GM23338 (cell line): ENCODE results near the gene CMBL. TPM values are rescaled to one million over a fixed set of nuclear protein-coding genes. Genes with fewer than 3 reads are reported as not detected.
"Not testable (repeated sequence)": the region's sequence is repeated elsewhere in the genome, so short reads cannot be mapped to it uniquely, and the experiment has no call there.

Source experiments
- ATAC-seq: fragments of 200-7000 bp; cut with Tn5 transposase; 3 replicates; pipeline ENCODE4 v1.9.1; 2020
- DNase-seq: peaks from one replicate; pipeline ENCODE4 v3.0.0-alpha.2; 2015; ENCODE audit warnings: low spot score
- H2AFZ ChIP-seq: fragments of 200-600 bp; sonication (generic); 2 replicates; pipeline ENCODE4 v1.8.0; 2016; ENCODE audit warnings: antibody characterized with exemption, mild to moderate bottlenecking, moderate library complexity
- H3F3A ChIP-seq: fragments of 200-600 bp; sonication (generic); replicated peaks from 2 replicates; pipeline ENCODE4 v1.8.0; 2017; ENCODE audit warnings: antibody characterized with exemption, mixed run types, low read depth
- H3K27ac ChIP-seq: fragments of 200-600 bp; sonication (generic); 2 replicates; pipeline ENCODE4 v1.6.1; 2016; ENCODE audit warnings: low read depth
- H3K27me3 ChIP-seq: fragments of 200-600 bp; sonication (generic); 2 replicates; pipeline ENCODE4 v1.8.0; 2016; ENCODE audit warnings: mild to moderate bottlenecking, mixed run types, moderate library complexity; ENCODE audit not compliant: insufficient read depth
- H3K36me3 ChIP-seq: fragments of 200-600 bp; sonication (generic); 2 replicates; pipeline ENCODE4 v1.8.0; 2016; ENCODE audit warnings: mild to moderate bottlenecking; ENCODE audit not compliant: insufficient read depth
- H3K4me1 ChIP-seq: fragments of 200-600 bp; sonication (generic); 2 replicates; pipeline ENCODE4 v1.8.0; 2016; ENCODE audit warnings: mild to moderate bottlenecking, moderate library complexity; ENCODE audit not compliant: insufficient read depth
- H3K4me2 ChIP-seq: fragments of 200-600 bp; sonication (generic); 2 replicates; pipeline ENCODE4 v1.7.1; 2017; ENCODE audit warnings: mixed run types
- H3K4me3 ChIP-seq: fragments of 200-600 bp; sonication (generic); 2 replicates; pipeline ENCODE4 v1.6.1; 2016; ENCODE audit warnings: mixed run types
- H3K79me2 ChIP-seq: fragments of 200-600 bp; sonication (generic); replicated peaks from 2 replicates; pipeline ENCODE4 v1.8.0; 2017; ENCODE audit warnings: mild to moderate bottlenecking; ENCODE audit not compliant: insufficient read depth
- H3K9me2 ChIP-seq: fragments of 200-600 bp; sonication (generic); 2 replicates; pipeline ENCODE4 v1.8.0; 2017; ENCODE audit not compliant: insufficient read depth
- H4K20me1 ChIP-seq: fragments of 200-600 bp; sonication (generic); replicated peaks from 2 replicates; pipeline ENCODE4 v1.8.0; 2017; ENCODE audit warnings: mild to moderate bottlenecking; ENCODE audit not compliant: insufficient read depth
- H3K27ac Mint-ChIP-seq: 2 replicates; pipeline ENCODE4 v1.8.0; 2020; ENCODE audit warnings: inconsistent platforms, mild to moderate bottlenecking, moderate library complexity, mixed read lengths
- H3K27me3 Mint-ChIP-seq: 3 replicates; pipeline ENCODE4 v1.8.0; 2022; ENCODE audit warnings: low read depth, mild to moderate bottlenecking, moderate library complexity, mixed read lengths, inconsistent platforms; ENCODE audit not compliant: insufficient read depth, poor library complexity
- H3K36me3 Mint-ChIP-seq: 3 replicates; pipeline ENCODE4 v1.8.0; 2021; ENCODE audit warnings: low read depth, mild to moderate bottlenecking, inconsistent platforms, moderate library complexity, mixed read lengths
- H3K4me1 Mint-ChIP-seq: 3 replicates; pipeline ENCODE4 v1.8.0; 2020; ENCODE audit warnings: mild to moderate bottlenecking, inconsistent platforms, mixed read lengths
- H3K4me3 Mint-ChIP-seq: 3 replicates; pipeline ENCODE4 v1.8.0; 2021; ENCODE audit warnings: moderate library complexity, mild to moderate bottlenecking, inconsistent platforms, mixed read lengths
- H3K9me3 Mint-ChIP-seq: 3 replicates; pipeline ENCODE4 v1.8.0; 2020; ENCODE audit warnings: moderate library complexity, mild to moderate bottlenecking, inconsistent platforms, mixed read lengths
- CTCF ChIP-seq, 2 experiments: fragments of 200-600 bp in 1 of 2; sonication (generic) in 1 of 2; conservative IDR thresholded peaks; 2 replicates each; pipeline versions ENCODE4 v1.5.1 to v1.6.1; 2016 to 2017; ENCODE audit warnings: antibody characterized with exemption in 2 of 2, low read depth in 2 of 2, mild to moderate bottlenecking in 2 of 2, moderate library complexity in 1 of 2
- ETS1 ChIP-seq: IDR thresholded peaks from 2 replicates; pipeline ENCODE4 v1.6.1; 2016; ENCODE audit warnings: antibody characterized with exemption
- EZH2 ChIP-seq: fragments of 200-600 bp; sonication (generic); IDR thresholded peaks from one replicate; pipeline ENCODE4 v1.8.0; 2017; ENCODE audit warnings: antibody characterized with exemption, mild to moderate bottlenecking, low read depth; ENCODE audit not compliant: unreplicated experiment
- EZH2phosphoT487 ChIP-seq: fragments of 200-600 bp; sonication (generic); IDR thresholded peaks from one replicate; pipeline ENCODE4 v1.8.1; 2018; ENCODE audit warnings: antibody characterized with exemption; ENCODE audit not compliant: unreplicated experiment
- JUNB ChIP-seq: IDR thresholded peaks from one replicate; pipeline ENCODE4 v1.6.1; 2016; ENCODE audit warnings: antibody characterized with exemption; ENCODE audit not compliant: unreplicated experiment
- NANOG ChIP-seq: IDR thresholded peaks from 2 replicates; pipeline ENCODE4 v1.6.1; 2016; ENCODE audit warnings: antibody characterized with exemption, borderline replicate concordance
- REST ChIP-seq: IDR thresholded peaks from one replicate; pipeline ENCODE4 v1.6.1; 2018; ENCODE audit warnings: antibody characterized with exemption; ENCODE audit not compliant: unreplicated experiment
- STAT1 ChIP-seq: IDR thresholded peaks from one replicate; pipeline ENCODE4 v1.6.1; 2016; ENCODE audit warnings: antibody characterized with exemption; ENCODE audit not compliant: unreplicated experiment
- ZNF114 ChIP-seq: fragments of 250-450 bp; sonication (Bioruptor Pico); IDR thresholded peaks from 2 replicates; pipeline ENCODE4 v1.5.0; 2020; ENCODE audit warnings: mild to moderate bottlenecking, moderate library complexity
- ZNF331 ChIP-seq: fragments of 250-450 bp; sonication (Bioruptor Pico); IDR thresholded peaks from 2 replicates; pipeline ENCODE4 v1.5.0; 2020; ENCODE audit warnings: low read depth, mild to moderate bottlenecking, moderate library complexity
- polyA plus RNA-seq: library from polyadenylated mRNA; unstranded; fragments of >200 nt; fragmentation: Nextera tagmentation; extraction: Ambion mirVana; gene quantifications from 2 replicates; pipeline ENCODE4 v1.2.1, GENCODE V29; 2016
- total RNA-seq: library from RNA; depleted of rRNA; stranded (reverse); fragments of >200 nt; shearing (Covaris generic); gene quantifications from 2 replicates; pipeline ENCODE4 v1.2.3, GENCODE V29; 2014

CMBL gene
- total and polyA plus RNA-seq, 2 experiments from 2014 or later = 13.2 to 24.1 TPM

GRCh38 chr5:10275460-10275859 lies 32.2 kb downstream of the CMBL start (continued):
- no peak for TF ChIP-seq CTCF (conservative IDR thresholded peaks at IDR 0.05; ENCODE audit: low read depth in 2 of 2)

- not testable (repeated sequence) for H3K9me3 Mint-ChIP-seq, H3K4me3 Mint-ChIP-seq, H3F3A ChIP-seq, H3K27me3 ChIP-seq, H2AFZ ChIP-seq, H3K9me2 ChIP-seq, H3K36me3 Mint-ChIP-seq, H3K27ac ChIP-seq, DNase-seq, H3K4me3 ChIP-seq, H4K20me1 ChIP-seq, H3K4me2 ChIP-seq, H3K79me2 ChIP-seq, H3K36me3 ChIP-seq, H3K27ac Mint-ChIP-seq, ATAC-seq
- H3K27me3 Mint-ChIP-seq = peaks cover 10% of the 10 kb centered on the region
- H3K4me1 Mint-ChIP-seq = peaks cover 37% of the 10 kb centered on the region
- H3K4me1 ChIP-seq = peaks cover 23% of the 10 kb centered on the region
Observed at GRCh38 chr5:10272875-10273209, 34.9 kb downstream of the CMBL start.

GRCh38 chr5:10272053-10272874 lies 35.4 kb downstream of the CMBL start:
- H2AFZ ChIP-seq = no peak overlapping the region
- Mint-ChIP-seq H3K4me1 (peaks cover 37% of the 10 kb centered on the region), H3K4me3 (no peak overlapping the region), H3K27me3 (peaks cover 10% of the 10 kb centered on the region), H3K36me3 (peaks cover 5% of the 10 kb centered on the region; the same call in 2 of the 3 replicates), H3K9me3 (peaks cover 3% of the 10 kb centered on the region; the same call in 2 of the 3 replicates), H3K27ac (no peak overlapping the region)
- peaks cover 23% of the 10 kb centered on the region for H3K4me1 ChIP-seq
- no peak overlapping the region for H3K4me3 ChIP-seq
- ATAC-seq = no peak; the same call in 2 of the 3 replicates
- no peak overlapping the region for H3K4me2 ChIP-seq
- no peaks in the 10 kb centered on the region for H3K9me2 ChIP-seq
- no peaks in the 10 kb centered on the region for H3K36me3 ChIP-seq
- H3K79me2 ChIP-seq = no peaks in the 10 kb centered on the region
- H3K27ac ChIP-seq = no peak overlapping the region
- H3K27me3 ChIP-seq = no peaks in the 10 kb centered on the region
- H4K20me1 ChIP-seq = no peaks in the 10 kb centered on the region
- no peaks in the 10 kb centered on the region for H3F3A ChIP-seq
- DNase-seq = no peak
- no peak for TF ChIP-seq CTCF (conservative IDR thresholded peaks at IDR 0.05; ENCODE audit: low read depth in 2 of 2)
- no peak for TF ChIP-seq NANOG
- no peak for TF ChIP-seq ZNF114 (CRISPR knock-in tag)
- TF ChIP-seq ETS1 = no peak
- TF ChIP-seq EZH2 = no peak
- TF ChIP-seq EZH2phosphoT487 = no peak
- TF ChIP-seq JUNB = no peak
- no peak for TF ChIP-seq ZNF331 (CRISPR knock-in tag)
- TF ChIP-seq STAT1 = no peak
- no peak for TF ChIP-seq REST
